Measurements from ENCODE around the gene ARGLU1.
A peak's percentile ranks its signal among the peaks of the same experiment; 100 is the strongest.

ARGLU1 gene

DNA sequence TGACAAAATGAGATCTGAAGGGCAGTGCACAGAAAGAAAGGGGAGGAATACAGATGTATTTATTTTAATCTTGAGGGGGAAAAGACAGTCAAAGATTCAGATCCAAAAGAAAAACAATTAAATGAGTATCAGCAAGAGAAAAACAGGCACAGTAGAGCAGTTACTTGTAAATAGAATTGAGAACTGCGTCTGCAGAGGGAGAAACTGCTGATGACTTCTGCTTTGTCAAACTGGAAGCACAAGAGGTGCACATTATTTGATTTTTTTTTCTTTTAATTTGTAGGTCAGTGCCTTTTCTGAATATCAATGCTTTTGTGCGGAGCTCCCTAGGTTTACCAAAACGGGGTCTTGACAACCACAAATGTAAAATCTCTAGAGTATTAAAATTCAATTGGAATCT is 69.8 kb downstream of the ARGLU1 start:
- no peak for DNase-seq

DNA sequence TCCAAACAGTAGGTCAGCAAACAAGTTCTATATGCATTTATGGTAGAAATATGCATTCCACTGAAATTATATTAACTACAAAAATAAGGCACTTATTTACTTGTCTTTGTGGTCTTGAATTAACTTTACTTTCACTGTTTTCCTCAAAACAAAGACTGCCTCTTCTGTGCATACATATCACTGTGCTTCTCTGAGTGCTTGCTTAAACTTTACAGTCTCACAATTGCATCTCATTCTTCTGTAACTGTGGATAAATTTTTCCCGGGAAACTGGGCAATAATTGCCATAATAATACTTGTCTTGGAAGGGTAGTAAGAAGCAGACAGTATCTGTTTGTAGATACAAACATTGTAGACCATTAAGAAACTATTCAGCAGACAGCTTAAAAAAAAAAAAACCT is 70.9 kb downstream of the ARGLU1 start:
- DNase-seq = no peak

DNA sequence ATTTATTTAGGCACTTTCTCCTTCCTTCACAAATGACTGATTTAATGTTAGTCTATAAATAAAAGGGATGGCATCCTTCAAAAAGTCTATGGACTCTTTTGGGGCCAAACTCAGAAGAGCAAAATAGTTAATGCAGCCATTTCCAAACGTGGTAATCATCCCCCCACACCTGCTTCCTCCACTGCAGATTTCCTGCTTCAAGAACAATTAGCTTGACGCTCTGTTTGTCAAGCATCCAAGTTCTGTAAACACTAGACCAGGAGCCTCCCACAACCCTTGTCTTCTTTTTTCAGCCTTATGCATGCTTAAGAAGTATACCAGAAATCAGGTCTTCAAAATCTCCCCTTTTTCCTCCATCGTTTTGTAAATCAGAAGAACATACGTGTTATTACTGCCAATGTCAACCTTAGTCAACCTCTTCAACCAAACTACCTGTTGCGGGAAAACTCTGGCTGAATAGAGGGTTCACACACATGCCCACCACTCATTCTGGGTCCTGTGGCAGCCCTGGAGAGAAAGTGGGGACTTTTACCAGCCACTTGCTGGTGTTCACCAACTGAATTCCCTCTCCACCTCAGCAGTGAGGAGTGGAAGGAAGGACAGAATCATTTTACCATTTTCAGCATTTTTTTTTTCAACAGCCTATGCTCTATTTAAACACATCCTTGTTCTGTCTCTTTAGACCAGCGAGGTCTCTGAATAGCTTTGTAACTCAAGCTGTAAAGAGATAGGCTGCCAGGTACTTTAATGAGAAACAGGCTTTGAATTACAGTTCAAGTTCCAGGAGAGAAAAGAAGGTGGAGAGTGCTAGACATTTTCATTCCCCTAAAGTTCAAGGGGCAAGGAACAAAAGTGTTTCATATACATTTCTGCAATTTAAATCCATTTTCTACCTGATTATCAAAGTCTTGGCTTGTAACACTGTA is 71.6 kb downstream of the ARGLU1 start:
- peak; percentile 89 for DNase-seq

DNA sequence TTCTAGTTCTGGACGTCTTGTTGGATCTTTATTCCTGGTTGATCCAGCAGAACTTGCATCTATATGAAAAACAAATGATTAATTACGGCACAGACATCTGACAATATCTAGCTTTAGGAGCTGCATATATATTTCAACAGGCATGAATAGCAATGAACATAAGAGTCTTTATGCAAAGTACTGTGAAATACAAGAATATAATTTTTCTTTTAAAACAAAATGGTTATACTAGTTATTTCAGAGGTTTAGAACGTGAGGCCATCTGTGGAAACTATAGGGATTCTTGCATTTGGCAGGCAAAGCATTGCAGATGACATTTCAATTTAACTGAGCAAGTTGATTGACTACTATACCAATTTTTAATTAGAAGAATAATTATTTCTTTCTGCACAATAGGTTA is 73.0 kb downstream of the ARGLU1 start:
- DNase-seq = no peak

DNA sequence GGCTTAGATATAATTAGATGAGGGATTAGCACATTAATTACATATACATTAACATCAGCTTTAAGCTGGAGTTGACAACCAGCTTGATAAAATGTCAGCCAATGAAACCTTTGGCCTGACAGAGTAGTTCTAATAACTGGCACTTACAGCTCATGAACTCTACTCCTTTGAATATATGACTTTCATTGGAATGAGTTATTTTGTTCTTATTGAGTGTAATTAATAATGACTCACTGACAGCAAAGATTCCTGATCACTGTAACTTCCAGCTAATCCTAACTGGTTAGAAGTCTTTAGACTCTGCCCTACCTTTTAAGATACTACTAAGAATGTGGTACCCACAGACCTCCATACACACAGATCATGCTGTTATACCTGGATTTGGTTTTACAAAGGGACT is 73.4 kb downstream of the ARGLU1 start:
- DNase-seq = no peak

DNA sequence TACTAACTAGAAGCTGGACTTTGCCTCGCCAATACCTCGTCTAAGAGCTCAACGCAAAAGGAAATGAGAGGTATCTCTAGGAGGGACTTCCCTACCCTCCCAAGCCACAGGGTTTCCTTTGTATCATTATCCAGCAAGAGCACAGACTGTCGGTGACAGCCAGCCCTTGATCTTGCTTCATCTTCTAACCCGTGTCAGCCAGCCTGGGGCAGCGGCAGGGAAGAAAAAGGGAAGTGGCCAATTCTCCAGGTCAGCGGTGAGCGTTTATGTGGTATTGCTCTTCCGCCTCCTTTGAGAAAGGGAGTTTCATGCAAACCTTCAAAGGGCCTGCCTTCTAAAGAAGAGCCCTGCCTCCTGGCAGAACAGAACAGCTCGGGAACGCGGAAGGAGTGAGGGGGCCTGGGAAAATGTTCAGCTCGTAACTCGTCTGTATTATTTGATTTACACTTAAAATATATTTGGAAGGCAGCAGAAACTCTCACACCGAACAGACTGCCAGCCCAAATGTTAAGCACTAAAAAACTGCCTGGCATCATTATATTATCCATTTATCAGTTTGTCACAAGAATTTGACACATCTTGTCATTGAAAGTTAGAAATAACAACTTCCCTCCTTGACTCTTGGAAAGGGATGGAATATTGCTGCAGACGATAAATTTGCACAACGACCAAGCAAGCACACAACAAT is 74.3 kb downstream of the ARGLU1 start:
- DNase-seq = no peak

DNA sequence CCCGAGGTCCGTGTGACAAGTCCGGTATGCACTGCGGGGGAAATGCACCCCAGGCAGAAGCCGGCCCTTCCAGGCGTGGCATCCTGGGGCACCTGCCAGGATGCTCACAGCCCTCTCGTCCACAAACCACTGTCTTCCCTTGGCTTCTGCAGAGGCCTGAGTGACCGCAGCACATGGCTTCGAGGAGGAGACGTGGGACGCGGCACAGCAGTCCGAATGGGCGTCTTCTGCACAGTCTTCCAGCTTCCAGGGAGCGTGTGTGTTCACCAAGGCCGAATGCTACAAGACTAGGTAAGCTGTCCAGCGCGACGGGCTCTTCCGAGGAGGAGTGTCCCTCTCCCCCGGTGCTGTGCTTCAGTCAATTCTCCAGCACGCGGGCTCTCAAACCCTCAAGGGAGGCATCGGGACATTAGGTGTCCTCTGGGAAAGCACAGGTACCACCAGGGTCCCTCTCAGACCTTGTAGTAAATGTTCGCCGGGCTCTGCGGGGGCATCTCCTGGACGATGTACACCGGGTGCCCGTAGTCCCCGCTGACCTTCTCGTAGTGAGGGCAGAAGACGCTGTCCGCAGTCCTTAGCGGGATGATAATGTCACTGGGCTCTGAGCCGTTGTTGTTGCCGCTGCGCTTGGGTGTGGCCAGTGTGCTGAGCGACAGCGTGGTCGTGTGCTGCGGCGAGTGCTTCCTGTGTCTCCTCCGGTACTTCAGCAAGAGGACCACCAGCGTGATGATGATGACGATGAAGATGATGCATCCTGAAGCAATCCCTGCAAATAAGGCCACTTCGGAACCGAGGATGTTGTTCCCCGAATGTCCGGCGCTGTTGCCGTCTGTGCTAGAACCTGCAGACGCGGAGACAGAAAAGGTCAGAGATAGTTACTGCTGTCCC is 75.1 kb downstream of the ARGLU1 start:
- no peak for DNase-seq

DNA sequence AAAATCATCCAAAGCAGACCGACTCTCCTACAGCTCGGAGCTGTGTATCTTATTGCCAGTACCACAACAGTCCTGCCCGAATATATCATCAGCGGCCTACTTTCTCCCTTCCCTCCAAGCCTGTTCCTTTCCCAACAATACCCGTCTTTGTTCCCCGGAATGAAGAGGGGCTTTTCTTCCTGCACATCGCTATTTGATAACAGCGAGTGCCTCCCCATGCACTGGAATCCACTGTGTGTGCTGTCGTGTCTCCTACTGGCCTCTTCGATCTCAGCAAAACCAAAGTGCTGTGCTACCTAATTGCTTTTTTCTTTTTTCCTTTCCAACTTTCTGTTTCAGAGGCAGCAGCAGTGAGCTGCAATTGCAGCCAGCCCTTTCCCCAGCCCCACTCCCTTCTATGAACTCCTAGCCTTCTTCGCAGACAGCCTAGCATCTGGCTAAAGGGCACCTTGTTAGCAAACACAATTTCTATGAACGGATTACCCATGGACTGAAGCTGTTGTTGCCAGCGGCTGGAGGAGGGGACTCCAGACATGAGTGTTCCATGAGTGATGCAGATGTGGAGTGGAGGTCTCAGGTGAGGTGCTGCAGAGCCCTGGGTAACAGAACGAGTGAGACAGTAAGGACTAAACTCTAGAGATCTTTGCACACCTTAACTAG is 75.9 kb downstream of the ARGLU1 start:
- no peak for DNase-seq

All from COR-L47 (cell line).